ENCODE results near the gene TAS1R3. TPM values are rescaled to one million over a fixed set of nuclear protein-coding genes. Genes with fewer than 3 reads are reported as not detected.
A peak's percentile ranks its signal among the peaks of the same experiment; 100 is the strongest.

The TAS1R3 gene
- total and polyA plus RNA-seq, 10 of the 15 experiments (the other 5 are each of a cell fraction or from before 2014, with no cell fraction given), result 0.04 to 0.51 (median 0.08) TPM; not detected in 3

GRCh38 chr1:1344655-1345361 lies 13.7 kb downstream of the TAS1R3 start (continued):
- TF ChIP-seq CTCF (IDR thresholded peaks at IDR 0.05 in 2 of 3, conservative IDR thresholded peaks at IDR 0.05 in 1 of 3; ENCODE audit: control insufficient read depth in 2 of 3, extremely low read depth in 1 of 3, insufficient read depth in 1 of 3, low read depth in 3 of 3, low read length in 3 of 3), result peak; percentile 35 to 59 (median 41); a peak in 4 of 6 replicates

GRCh38 chr1:1345384-1345783 lies 14.3 kb downstream of the TAS1R3 start:
- Histone ChIP-seq H3K27me3 (replicated peaks in 1 of 2; ENCODE audit: control insufficient read depth in 2 of 2, insufficient read depth in 2 of 2, low read length in 1 of 2) (no peaks in the 10 kb centered on the region), H2AFZ (ENCODE audit: control insufficient read depth, low read depth, low read length) (no peak overlapping the region), H3K4me2 (ENCODE audit: control insufficient read depth, insufficient read depth) (no peak overlapping the region), H3K79me2 (ENCODE audit: control insufficient read depth, insufficient read depth, low read length) (peaks cover 2% of the 10 kb centered on the region), H3K4me1 (ENCODE audit: control insufficient read depth, insufficient read depth, low read length) (peaks cover 6% of the 10 kb centered on the region; the same call in 1 of the 2 replicates), H3K27ac (ENCODE audit: control insufficient read depth, insufficient read depth) (no peak overlapping the region), H3K36me3 (ENCODE audit: control insufficient read depth in 2 of 2, insufficient read depth in 2 of 2, low read length in 1 of 2) (peaks cover 0 to 3% of the 10 kb centered on the region in 2 experiments), H3K9me3 (replicated peaks; ENCODE audit: control insufficient read depth, insufficient read depth, low read length) (no peaks in the 10 kb centered on the region), H3K9ac (ENCODE audit: control insufficient read depth, insufficient read depth, low read length) (no peak overlapping the region), H4K20me1 (ENCODE audit: control insufficient read depth, insufficient read depth) (no peaks in the 10 kb centered on the region), H3K4me3 (no peak overlapping the region)
- no peak for FAIRE-seq
- DNase-seq (ENCODE audit: low read depth, low spot score), result no peak
- 85% methylated on average over 16 of the region's 16 CpGs for WGBS (ENCODE audit: insufficient coverage, insufficient replicate concordance, low lambda C conversion rate, missing lambda C conversion rate)
- ChIA-PET CTCF (interaction anchor here (1.4 kb wide), 1 partner anchor 96 kb away, joined by 3 read pairs; no protein-coding TSS in a partner anchor), SMC1A (ENCODE audit: uncharacterized antibody, unreplicated experiment) (no interaction called here), RAD21 (ENCODE audit: unreplicated experiment) (no interaction called here), POLR2A (no interaction called here)
- BruUV-seq (replicated peaks), result no TSS peak
- intact Hi-C loops (cut with micrococcal nuclease; ENCODE audit: unreplicated experiment), result no loop called here
- no peak for ATAC-seq
- in situ Hi-C loops (cut with MboI), result no loop called here
- no peak for TF ChIP-seq ZNF622 (IDR thresholded peaks at IDR 0.05)
- TF ChIP-seq MTA2 (IDR thresholded peaks at IDR 0.05; ENCODE audit: low read depth), result no peak
- TF ChIP-seq RUNX3 (IDR thresholded peaks at IDR 0.05; ENCODE audit: low read length), result no peak
- TF ChIP-seq TCF3 (IDR thresholded peaks at IDR 0.05; ENCODE audit: borderline replicate concordance, insufficient read depth, low read depth, low read length), result no peak
- TF ChIP-seq LARP7 (IDR thresholded peaks at IDR 0.05), result no peak
- TF ChIP-seq ZNF384 (IDR thresholded peaks at IDR 0.05; ENCODE audit: borderline replicate concordance, low read depth, low read length), result no peak
- no peak for TF ChIP-seq FOXM1 (IDR thresholded peaks at IDR 0.05; ENCODE audit: low read depth, low read length)
- TF ChIP-seq RBBP5 (conservative IDR thresholded peaks at IDR 0.05), result no peak
- TF ChIP-seq ZNF24 (IDR thresholded peaks at IDR 0.05), result no peak
- no peak for TF ChIP-seq ZBTB4 (CRISPR knock-in tag; IDR thresholded peaks at IDR 0.05)
- TF ChIP-seq SIX5 (IDR thresholded peaks at IDR 0.05; ENCODE audit: low read depth, low read length, severe bottlenecking), result no peak
- no peak for TF ChIP-seq EGR1 (IDR thresholded peaks at IDR 0.05; ENCODE audit: borderline replicate concordance in 1 of 2, low read depth in 2 of 2, low read length in 2 of 2)
- TF ChIP-seq SKIL (IDR thresholded peaks at IDR 0.05; ENCODE audit: low read depth, poor library complexity, severe bottlenecking), result no peak
- no peak for TF ChIP-seq MEF2B (IDR thresholded peaks at IDR 0.05; ENCODE audit: partially characterized antibody, poor library complexity, severe bottlenecking)

Measured in GM12878 (cell line).